Kidney glomerular epithelial cell (primary cell): ENCODE data around the gene CCR5AS.

Source experiments
- DNase-seq: peaks from one replicate; lab custom pipeline; 2025; lab: John Stamatoyannopoulos, UW

CCR5AS gene

DNA sequence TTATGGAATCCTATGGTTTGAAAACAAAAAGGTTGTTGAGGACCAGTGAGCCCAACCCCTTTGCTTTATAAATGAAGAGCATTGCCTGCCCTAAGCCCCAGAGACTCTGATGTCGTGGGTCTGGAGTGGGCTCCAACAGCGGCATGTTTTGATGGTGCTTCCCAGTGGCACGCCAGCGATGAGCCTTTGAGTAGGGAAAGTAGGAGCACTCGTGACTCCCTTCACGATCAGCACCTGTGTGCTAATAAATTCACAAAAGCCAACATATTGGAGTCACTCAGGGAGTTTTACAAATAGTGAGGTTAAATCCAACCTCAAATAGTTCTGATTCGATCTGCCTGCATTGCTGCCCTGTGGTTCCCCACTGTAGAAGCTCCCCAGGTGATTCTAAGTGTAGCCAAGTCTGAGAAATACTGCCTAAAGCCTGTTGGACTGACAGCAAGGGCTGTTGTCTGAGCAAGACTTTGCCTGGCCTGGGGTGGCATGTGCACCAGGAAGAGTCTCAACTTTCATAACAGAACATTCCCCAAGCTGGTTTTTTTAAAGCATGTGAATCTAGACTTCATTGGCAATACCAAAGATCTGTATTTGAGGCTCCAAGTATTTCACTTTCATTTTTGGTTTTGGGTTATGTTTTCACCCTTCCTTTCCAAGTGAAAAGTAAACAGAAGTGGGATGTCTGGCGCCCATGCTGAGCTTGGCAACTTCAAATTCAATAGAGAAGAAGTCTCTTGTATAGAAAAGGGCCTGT is 26.2 kb downstream of the CCR5AS start:
- no peak for DNase-seq

DNA sequence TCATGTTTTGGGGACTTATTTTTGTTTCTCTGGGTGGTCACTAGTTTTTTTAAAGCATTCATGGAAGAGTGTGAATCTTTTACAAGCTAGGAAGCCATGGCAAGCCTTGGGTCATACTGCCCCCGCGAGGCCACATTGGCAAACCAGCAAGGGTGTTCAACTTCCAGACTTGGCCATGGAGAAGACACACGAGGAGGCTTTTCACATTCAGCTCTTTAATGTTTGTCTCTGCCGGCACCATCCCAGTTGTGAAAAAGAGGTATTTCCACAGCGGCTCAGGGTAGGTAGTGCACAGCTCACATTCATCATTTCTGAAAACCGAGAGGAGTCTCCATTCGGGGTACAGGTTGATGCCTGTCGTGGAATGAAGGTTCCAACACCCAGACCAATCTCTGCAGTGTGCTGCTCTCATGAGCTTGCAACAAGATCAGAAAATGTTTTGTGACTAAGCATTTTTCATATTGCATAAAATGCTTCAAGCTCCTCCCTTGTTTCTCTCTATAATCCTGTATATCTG is 28.4 kb downstream of the CCR5AS start:
- DNase-seq: no peak

DNA sequence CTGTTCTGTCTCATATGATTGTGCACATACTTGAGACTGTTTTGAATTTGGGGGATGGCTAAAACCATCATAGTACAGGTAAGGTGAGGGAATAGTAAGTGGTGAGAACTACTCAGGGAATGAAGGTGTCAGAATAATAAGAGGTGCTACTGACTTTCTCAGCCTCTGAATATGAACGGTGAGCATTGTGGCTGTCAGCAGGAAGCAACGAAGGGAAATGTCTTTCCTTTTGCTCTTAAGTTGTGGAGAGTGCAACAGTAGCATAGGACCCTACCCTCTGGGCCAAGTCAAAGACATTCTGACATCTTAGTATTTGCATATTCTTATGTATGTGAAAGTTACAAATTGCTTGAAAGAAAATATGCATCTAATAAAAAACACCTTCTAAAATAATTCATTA is 31.1 kb downstream of the CCR5AS start:
- no peak for DNase-seq

DNA sequence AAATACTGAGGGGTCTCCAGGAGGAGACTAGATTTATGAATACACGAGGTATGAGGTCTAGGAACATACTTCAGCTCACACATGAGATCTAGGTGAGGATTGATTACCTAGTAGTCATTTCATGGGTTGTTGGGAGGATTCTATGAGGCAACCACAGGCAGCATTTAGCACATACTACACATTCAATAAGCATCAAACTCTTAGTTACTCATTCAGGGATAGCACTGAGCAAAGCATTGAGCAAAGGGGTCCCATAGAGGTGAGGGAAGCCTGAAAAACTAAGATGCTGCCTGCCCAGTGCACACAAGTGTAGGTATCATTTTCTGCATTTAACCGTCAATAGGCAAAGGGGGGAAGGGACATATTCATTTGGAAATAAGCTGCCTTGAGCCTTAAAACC is 31.6 kb downstream of the CCR5AS start:
- DNase-seq: no peak

DNA sequence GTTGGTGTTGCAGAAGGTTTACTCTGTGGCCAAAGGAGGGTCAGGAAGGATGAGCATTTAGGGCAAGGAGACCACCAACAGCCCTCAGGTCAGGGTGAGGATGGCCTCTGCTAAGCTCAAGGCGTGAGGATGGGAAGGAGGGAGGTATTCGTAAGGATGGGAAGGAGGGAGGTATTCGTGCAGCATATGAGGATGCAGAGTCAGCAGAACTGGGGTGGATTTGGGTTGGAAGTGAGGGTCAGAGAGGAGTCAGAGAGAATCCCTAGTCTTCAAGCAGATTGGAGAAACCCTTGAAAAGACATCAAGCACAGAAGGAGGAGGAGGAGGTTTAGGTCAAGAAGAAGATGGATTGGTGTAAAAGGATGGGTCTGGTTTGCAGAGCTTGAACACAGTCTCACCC is 32.1 kb downstream of the CCR5AS start:
- DNase-seq: no peak

DNA sequence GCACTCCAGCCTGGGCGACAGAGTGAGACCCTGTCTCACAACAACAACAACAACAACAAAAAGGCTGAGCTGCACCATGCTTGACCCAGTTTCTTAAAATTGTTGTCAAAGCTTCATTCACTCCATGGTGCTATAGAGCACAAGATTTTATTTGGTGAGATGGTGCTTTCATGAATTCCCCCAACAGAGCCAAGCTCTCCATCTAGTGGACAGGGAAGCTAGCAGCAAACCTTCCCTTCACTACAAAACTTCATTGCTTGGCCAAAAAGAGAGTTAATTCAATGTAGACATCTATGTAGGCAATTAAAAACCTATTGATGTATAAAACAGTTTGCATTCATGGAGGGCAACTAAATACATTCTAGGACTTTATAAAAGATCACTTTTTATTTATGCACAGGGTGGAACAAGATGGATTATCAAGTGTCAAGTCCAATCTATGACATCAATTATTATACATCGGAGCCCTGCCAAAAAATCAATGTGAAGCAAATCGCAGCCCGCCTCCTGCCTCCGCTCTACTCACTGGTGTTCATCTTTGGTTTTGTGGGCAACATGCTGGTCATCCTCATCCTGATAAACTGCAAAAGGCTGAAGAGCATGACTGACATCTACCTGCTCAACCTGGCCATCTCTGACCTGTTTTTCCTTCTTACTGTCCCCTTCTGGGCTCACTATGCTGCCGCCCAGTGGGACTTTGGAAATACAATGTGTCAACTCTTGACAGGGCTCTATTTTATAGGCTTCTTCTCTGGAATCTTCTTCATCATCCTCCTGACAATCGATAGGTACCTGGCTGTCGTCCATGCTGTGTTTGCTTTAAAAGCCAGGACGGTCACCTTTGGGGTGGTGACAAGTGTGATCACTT is 34.1 kb downstream of the CCR5AS start:
- peak; percentile 34 for DNase-seq

DNA sequence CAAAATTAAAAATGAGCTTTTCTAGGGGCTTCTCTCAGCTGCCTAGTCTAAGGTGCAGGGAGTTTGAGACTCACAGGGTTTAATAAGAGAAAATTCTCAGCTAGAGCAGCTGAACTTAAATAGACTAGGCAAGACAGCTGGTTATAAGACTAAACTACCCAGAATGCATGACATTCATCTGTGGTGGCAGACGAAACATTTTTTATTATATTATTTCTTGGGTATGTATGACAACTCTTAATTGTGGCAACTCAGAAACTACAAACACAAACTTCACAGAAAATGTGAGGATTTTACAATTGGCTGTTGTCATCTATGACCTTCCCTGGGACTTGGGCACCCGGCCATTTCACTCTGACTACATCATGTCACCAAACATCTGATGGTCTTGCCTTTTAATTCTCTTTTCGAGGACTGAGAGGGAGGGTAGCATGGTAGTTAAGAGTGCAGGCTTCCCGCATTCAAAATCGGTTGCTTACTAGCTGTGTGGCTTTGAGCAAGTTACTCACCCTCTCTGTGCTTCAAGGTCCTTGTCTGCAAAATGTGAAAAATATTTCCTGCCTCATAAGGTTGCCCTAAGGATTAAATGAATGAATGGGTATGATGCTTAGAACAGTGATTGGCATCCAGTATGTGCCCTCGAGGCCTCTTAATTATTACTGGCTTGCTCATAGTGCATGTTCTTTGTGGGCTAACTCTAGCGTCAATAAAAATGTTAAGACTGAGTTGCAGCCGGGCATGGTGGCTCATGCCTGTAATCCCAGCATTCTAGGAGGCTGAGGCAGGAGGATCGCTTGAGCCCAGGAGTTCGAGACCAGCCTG is 35.1 kb downstream of the CCR5AS start:
- DNase-seq: no peak

DNA sequence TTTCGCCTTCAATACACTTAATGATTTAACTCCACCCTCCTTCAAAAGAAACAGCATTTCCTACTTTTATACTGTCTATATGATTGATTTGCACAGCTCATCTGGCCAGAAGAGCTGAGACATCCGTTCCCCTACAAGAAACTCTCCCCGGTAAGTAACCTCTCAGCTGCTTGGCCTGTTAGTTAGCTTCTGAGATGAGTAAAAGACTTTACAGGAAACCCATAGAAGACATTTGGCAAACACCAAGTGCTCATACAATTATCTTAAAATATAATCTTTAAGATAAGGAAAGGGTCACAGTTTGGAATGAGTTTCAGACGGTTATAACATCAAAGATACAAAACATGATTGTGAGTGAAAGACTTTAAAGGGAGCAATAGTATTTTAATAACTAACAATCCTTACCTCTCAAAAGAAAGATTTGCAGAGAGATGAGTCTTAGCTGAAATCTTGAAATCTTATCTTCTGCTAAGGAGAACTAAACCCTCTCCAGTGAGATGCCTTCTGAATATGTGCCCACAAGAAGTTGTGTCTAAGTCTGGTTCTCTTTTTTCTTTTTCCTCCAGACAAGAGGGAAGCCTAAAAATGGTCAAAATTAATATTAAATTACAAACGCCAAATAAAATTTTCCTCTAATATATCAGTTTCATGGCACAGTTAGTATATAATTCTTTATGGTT is 35.9 kb downstream of the CCR5AS start, which contains the start of gene CCR5:
TSS of gene CCR5 (plus strand) at position 108 of the 680 bp plus-strand sequence. CDS start 1,957 bp downstream, outside the sequence.
- no peak for DNase-seq

DNA sequence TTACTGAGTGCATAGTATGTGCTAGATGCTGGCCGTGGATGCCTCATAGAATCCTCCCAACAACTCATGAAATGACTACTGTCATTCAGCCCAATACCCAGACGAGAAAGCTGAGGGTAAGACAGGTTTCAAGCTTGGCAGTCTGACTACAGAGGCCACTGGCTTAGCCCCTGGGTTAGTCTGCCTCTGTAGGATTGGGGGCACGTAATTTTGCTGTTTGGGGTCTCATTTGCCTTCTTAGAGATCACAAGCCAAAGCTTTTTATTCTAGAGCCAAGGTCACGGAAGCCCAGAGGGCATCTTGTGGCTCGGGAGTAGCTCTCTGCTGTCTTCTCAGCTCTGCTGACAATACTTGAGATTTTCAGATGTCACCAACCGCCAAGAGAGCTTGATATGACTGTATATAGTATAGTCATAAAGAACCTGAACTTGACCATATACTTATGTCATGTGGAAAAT is 37.2 kb downstream of the CCR5AS start:
- DNase-seq: no peak

DNA sequence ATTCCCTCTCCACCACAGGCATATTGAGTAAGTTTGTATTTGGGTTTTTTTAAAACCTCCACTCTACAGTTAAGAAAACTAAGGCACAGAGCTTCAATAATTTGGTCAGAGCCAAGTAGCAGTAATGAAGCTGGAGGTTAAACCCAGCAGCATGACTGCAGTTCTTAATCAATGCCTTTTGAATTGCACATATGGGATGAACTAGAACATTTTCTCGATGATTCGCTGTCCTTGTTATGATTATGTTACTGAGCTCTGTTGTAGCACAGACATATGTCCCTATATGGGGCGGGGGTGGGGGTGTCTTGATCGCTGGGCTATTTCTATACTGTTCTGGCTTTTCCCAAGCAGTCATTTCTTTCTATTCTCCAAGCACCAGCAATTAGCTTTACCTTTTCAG is 37.7 kb downstream of the CCR5AS start:
- DNase-seq: no peak

DNA sequence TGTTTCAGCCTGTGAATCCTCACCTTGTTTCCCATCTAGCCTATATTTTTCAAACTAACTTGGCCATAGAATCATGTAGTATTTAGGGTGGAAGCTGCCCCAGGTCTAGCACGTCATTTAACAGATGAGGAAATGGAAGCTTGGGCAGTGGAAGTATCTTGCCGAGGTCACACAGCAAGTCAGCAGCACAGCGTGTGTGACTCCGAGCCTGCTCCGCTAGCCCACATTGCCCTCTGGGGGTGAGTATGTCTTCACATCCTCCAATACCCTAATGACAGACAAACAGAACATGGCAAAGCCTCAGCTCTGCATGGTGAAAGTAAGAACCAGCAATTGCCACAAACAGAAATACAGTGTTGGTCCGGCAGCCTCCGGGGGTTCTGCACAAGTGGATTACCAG is 38.3 kb downstream of the CCR5AS start:
- no peak for DNase-seq

DNA sequence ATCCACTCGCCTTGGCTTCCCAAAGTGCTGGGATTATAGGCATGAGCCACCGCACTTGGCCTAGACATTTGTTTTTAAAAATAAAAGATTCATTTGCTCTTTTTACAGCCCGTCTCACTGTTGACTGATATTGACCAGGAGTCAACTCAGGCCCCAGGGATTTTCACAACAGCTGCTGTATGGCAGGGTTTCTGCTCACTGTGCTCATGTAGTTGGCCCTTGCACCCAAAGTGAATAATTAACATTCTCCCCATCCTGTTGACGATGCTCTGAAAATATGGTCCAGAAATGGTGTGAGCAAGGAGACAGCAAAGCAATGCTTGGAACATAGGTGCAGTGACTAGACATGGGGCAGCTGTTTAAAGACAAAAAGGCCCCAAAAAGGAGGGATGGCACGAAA is 39.1 kb downstream of the CCR5AS start:
- no peak for DNase-seq

DNA sequence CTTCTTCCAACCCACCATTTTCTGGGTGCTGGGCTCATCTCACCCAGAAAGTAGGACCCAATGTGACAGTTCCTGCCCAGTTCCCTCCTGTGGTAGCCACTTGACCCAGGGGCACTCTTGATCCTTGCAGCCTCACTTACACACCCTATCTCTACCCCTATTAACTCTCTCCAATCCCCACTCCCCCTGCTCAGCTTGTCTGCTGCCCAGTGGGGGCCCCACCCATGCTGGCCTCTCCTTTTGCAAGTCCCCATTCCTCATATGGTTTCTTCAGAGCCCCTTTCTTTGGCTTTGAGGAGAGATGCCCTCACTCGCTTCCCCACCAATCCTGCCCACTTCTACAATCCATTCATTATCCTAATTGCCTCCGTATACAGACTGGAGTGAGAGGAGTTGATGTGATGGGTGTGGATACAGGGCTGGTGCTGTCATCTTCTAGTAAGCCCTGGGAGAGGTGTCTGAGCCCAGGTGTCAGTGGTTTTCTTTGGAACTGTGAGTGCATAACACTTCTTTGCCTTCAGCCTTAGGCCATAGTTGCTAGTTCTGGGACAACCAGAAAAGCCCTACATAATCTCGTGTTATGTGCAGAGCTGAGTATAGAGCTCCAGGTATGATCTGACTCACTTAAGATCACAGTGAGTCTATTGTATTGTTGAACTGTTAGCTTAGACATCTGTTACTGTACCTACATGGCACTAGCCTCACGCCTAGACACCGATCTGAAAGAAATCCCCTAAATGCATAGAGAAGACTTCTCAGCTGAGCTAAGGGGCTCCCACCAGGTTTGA is 40.9 kb downstream of the CCR5AS start:
- DNase-seq: no peak

DNA sequence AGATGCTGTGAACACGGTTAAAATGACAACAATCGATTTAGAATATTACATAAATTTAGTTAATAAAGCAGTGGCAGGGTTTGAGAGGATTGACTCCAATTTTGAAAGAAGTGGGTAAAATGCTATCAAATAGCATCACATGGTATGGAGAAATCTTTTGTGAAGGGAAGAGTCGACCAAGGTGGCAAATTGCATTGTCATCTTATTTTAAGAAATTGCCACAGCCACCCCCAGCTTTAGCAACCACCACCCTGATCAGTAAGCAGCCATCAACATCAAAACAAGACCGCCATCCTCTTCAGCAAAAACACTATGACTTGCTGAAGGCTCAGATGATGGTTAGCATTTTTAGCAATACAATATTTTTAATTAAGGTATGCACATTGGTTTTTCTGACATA is 41.8 kb downstream of the CCR5AS start:
- DNase-seq: no peak

DNA sequence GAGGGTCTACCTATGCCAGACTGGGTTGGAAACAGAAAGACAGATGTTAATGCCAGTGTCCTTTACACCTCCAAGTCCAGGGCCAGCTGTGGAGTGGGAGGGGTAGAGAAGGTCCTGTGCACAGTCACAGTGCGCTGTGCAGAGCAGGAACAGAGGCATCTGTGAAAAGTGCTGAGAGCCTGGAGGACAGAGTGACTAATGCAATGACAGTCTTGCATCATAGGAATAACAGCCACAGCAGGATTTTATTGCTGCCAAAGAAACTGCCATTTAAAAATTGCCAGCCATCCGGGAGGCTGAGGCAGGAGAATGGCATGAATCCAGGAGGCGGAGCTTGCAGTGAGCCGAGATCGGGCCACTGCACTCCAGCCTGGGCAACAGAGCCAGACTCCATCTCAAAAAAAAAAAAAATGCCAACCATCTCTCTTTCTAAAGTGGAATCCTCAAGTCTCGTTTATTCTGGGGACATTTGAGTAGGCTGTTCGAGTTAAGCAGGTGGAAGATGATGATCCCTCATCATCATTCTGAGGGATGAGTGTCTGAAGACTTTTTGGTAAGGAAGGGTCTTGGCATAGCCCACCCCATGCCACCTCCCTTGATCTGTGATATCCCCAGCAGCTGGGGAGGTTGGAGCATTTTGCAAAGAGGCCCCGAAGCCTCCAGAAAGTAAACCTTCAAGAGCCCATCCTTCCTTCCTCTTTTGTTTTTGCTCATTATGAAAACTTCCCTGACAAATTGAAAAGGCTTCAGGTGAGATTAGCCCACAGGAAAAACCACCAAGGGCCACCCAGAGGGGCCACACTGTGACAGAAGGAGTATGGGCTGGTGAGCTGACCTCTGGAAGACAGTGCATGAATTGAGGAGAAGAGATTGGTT is 45.2 kb downstream of the CCR5AS start:
- DNase-seq: no peak

DNA sequence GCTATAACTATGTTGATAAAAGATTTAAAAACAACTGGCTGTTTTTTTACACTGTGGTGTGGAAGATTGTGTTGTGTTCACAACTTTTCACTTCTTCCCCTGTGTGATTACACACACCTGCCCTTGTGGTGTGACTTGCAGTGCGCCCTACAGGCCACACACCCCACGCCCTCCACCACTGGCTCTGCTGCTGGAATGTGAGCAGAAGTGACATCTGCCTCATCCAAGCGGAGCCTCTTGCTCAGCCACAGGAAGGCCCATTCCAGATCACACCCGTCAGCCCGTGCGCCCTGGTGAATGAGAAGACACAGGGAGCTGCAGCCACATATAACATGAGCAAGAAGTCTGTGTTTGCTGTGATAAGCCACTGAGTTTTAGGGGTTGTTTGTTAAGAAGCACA is 46.0 kb downstream of the CCR5AS start:
- DNase-seq: no peak

DNA sequence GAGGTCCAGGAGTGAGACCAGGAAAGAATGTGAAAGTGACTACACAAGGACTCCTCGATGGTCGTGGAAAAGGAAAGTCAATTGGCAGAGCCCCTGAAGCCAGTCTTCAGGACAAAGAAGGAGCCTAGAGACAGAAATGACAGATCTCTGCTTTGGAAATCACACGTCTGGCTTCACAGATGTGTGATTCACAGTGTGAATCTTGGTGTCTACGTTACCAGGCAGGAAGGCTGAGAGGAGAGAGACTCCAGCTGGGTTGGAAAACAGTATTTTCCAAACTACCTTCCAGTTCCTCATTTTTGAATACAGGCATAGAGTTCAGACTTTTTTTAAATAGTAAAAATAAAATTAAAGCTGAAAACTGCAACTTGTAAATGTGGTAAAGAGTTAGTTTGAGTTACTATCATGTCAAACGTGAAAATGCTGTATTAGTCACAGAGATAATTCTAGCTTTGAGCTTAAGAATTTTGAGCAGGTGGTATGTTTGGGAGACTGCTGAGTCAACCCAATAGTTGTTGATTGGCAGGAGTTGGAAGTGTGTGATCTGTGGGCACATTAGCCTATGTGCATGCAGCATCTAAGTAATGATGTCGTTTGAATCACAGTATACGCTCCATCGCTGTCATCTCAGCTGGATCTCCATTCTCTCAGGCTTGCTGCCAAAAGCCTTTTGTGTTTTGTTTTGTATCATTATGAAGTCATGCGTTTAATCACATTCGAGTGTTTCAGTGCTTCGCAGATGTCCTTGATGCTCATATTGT is 47.0 kb downstream of the CCR5AS start:
- peak; percentile 57 for DNase-seq

DNA sequence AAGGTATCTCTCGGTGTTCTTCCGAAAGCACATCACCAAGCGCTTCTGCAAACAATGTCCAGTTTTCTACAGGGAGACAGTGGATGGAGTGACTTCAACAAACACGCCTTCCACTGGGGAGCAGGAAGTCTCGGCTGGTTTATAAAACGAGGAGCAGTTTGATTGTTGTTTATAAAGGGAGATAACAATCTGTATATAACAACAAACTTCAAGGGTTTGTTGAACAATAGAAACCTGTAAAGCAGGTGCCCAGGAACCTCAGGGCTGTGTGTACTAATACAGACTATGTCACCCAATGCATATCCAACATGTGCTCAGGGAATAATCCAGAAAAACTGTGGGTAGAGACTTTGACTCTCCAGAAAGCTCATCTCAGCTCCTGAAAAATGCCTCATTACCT is 48.4 kb downstream of the CCR5AS start:
- DNase-seq: no peak

DNA sequence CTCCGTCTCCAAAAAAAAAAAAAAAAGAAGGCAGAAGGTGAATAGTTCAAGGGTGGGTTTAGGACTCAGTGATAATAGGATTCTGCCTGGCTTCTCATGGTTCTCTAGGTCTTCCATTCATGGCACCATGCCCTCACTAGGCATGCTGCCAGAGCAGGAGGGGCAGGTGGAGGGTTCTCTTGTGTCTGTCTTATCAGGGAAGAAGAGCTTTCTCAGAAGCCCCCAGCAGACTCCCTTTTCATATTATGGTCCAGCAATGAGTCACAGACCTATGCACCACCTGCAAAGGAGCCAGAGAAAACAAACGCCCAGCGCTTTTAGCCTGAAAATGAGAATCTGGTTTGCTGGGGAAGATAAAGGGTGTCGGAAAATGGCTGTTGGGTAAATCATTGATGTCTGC is 50.0 kb downstream of the CCR5AS start:
- DNase-seq: no peak
